K562 (cell line): ENCODE data around the gene EME1. TPM values are rescaled to one million over a fixed set of nuclear protein-coding genes. Genes with fewer than 3 reads are reported as not detected.

ENCODE experiments used
- ATAC-seq: fragments of 200-7000 bp; cut with Tn5 transposase; 3 replicates; pipeline ENCODE4 v1.9.1; 2020; ENCODE audit warnings: moderate library complexity
- BruUV-seq: library from RNA; stranded (reverse); fragments of 400-500 nt; replicated peaks from 2 replicates; lab custom pipeline; 2021; lab: Mats Ljungman, UMichigan
- CTCF ChIA-PET: fragments of 300-600 bp; formaldehyde crosslinking; extraction: SDS; loops from one replicate; lab custom pipeline; 2021; ENCODE audit warnings: low intra/inter-chr PET ratio; lab: Yijun Ruan, JAX
- POLR2A ChIA-PET: fragments of 300-600, 350-650 bp; sonication (Branson Sonifier 250); formaldehyde crosslinking; extraction: SDS; loops from one replicate; lab custom pipeline; 2021; ENCODE audit warnings: antibody characterized with exemption, inconsistent platforms; lab: Yijun Ruan, JAX
- DNase-seq, 4 experiments: peaks; one replicate each; pipeline versions ENCODE4 v3.0.0 to v3.0.0-alpha.2; 2011 to 2018; ENCODE audit warnings: low spot score in 3 of 4, mixed read lengths in 3 of 4; ENCODE audit errors: extremely low read depth in 1 of 4
- FAIRE-seq: peaks from 2 replicates; lab custom pipeline; 2011; peaks lifted over from hg19 to GRCh38; lab: Jason Lieb, UNC
- H2AFZ ChIP-seq: 2 replicates; pipeline ENCODE4 v1.6.0; 2011; ENCODE audit warnings: low read depth, low read length, control low read depth, inconsistent platforms
- H3K27ac ChIP-seq: fragments of 200-600 bp; 3 replicates; pipeline ENCODE4 v1.8.0; 2011; ENCODE audit warnings: low read depth, mild to moderate bottlenecking, control low read depth, inconsistent platforms, low read length, moderate library complexity, mixed read lengths; ENCODE audit errors: extremely low read depth
- H3K27me3 ChIP-seq, 2 experiments: fragments of 300-600 bp in 1 of 2; 2 replicates in 1 of 2; 3 replicates in 1 of 2; pipeline versions ENCODE4 v1.6.0 to v1.8.0; 2011; ENCODE audit warnings: inconsistent platforms in 2 of 2, low read length in 2 of 2, mild to moderate bottlenecking in 1 of 2, mixed read lengths in 1 of 2, moderate library complexity in 1 of 2; ENCODE audit not compliant: control insufficient read depth in 2 of 2, insufficient read depth in 2 of 2
- H3K36me3 ChIP-seq: fragments of 300-600 bp; 3 replicates; pipeline ENCODE4 v1.8.0; 2011; ENCODE audit warnings: mild to moderate bottlenecking, low read length, inconsistent platforms; ENCODE audit not compliant: control insufficient read depth, insufficient read depth
- H3K4me1 ChIP-seq, 2 experiments: fragments of 200-600 bp in 1 of 2; replicated peaks in 1 of 2; 2 replicates in 1 of 2; 3 replicates in 1 of 2; pipeline versions ENCODE4 v1.5.1 to v1.8.0; 2011; ENCODE audit warnings: inconsistent platforms in 2 of 2, low read length in 2 of 2, mild to moderate bottlenecking in 1 of 2, mixed read lengths in 1 of 2, moderate library complexity in 1 of 2; ENCODE audit not compliant: control insufficient read depth in 2 of 2, insufficient read depth in 2 of 2
- H3K4me2 ChIP-seq: 2 replicates; pipeline ENCODE4 v1.6.1; 2011; ENCODE audit warnings: low read length, control low read depth, inconsistent platforms, mixed read lengths; ENCODE audit not compliant: insufficient read depth
- H3K4me3 ChIP-seq: fragments of 200-600 bp; sonication (generic), shearing (Covaris generic); 2 replicates; pipeline ENCODE4 v1.5.1; 2016; ENCODE audit warnings: control low read depth, inconsistent platforms
- H3K79me2 ChIP-seq: fragments of 200-600 bp; 3 replicates; pipeline ENCODE4 v1.8.0; 2011; ENCODE audit warnings: low read length, inconsistent platforms; ENCODE audit not compliant: control insufficient read depth, insufficient read depth
- H3K9ac ChIP-seq, 2 experiments: 2 replicates each; pipeline versions ENCODE4 v1.6.0 to v1.6.1; 2011; ENCODE audit warnings: low read depth in 2 of 2, low read length in 2 of 2, control low read depth in 1 of 2, inconsistent platforms in 1 of 2, mild to moderate bottlenecking in 1 of 2, mixed read lengths in 1 of 2; ENCODE audit not compliant: insufficient read depth in 1 of 2
- H3K9me1 ChIP-seq: one replicate; pipeline ENCODE4 v1.6.0; 2011; ENCODE audit warnings: inconsistent platforms, mild to moderate bottlenecking, low read length, moderate library complexity; ENCODE audit not compliant: control insufficient read depth, insufficient read depth
- H3K9me3 ChIP-seq: replicated peaks from 2 replicates; pipeline ENCODE4 v1.5.1; 2011; ENCODE audit warnings: low read depth, low read length, inconsistent platforms; ENCODE audit not compliant: control insufficient read depth, insufficient read depth
- H4K20me1 ChIP-seq: replicated peaks from 2 replicates; pipeline ENCODE4 v1.6.1; 2011; ENCODE audit warnings: low read length, inconsistent platforms, mixed read lengths; ENCODE audit not compliant: control insufficient read depth, insufficient read depth
- C11orf30 ChIP-seq: fragments of 450-650 bp; IDR thresholded peaks from 2 replicates; pipeline ENCODE4 v1.6.1; 2016; ENCODE audit warnings: low read depth, mild to moderate bottlenecking
- CCNT2 ChIP-seq: IDR thresholded peaks from 2 replicates; pipeline ENCODE4 v1.6.1; 2011; ENCODE audit warnings: borderline replicate concordance, low read depth, mild to moderate bottlenecking, moderate library complexity, mixed read lengths, low read length; ENCODE audit not compliant: insufficient read length; ENCODE audit errors: extremely low read depth
- CHD4 ChIP-seq: fragments of 200-600 bp; sonication (generic); IDR thresholded peaks from 3 replicates; pipeline ENCODE4 v1.6.1; 2012; ENCODE audit warnings: low read depth, mild to moderate bottlenecking, mixed read lengths, low read length, inconsistent platforms; ENCODE audit not compliant: insufficient read depth, insufficient replicate concordance, poor library complexity, severe bottlenecking
- KAT2B ChIP-seq: IDR thresholded peaks from one replicate; pipeline ENCODE4 v1.6.1; 2012; ENCODE audit warnings: low read depth, mild to moderate bottlenecking, control low read depth, inconsistent platforms, low read length, moderate library complexity
- NCOA4 ChIP-seq: fragments of 450-650 bp; IDR thresholded peaks from 2 replicates; pipeline ENCODE4 v1.6.1; 2018; ENCODE audit warnings: mild to moderate bottlenecking; ENCODE audit not compliant: partially characterized antibody
- NEUROD1 ChIP-seq: fragments of 150-350 bp; IDR thresholded peaks from 2 replicates; pipeline ENCODE4 v1.6.1; 2014; ENCODE audit warnings: borderline replicate concordance, low read length, low read depth; ENCODE audit not compliant: partially characterized antibody
- PML ChIP-seq: IDR thresholded peaks from 2 replicates; pipeline ENCODE4 v1.6.1; 2012; ENCODE audit warnings: low read length, inconsistent platforms
- TSC22D4 ChIP-seq: fragments of 450-650 bp; IDR thresholded peaks from 2 replicates; pipeline ENCODE4 v1.6.1; 2016; ENCODE audit warnings: missing genetic modification characterization, missing biosample characterization, control low read depth
- ZBTB12 ChIP-seq: fragments of 250-450 bp; sonication (Bioruptor Pico); IDR thresholded peaks from 2 replicates; pipeline ENCODE4 v1.4.0; 2020
- ZBTB17 ChIP-seq: fragments of 450-650 bp; formaldehyde crosslinking; IDR thresholded peaks from 2 replicates; pipeline ENCODE4 v1.4.0; 2020; ENCODE audit warnings: mild to moderate bottlenecking
- ZNF512 ChIP-seq: IDR thresholded peaks from 2 replicates; pipeline ENCODE4 v1.6.1; 2016; ENCODE audit warnings: missing genetic modification characterization, missing compliant biosample characterization
- ZNF695 ChIP-seq: fragments of 450-650 bp; formaldehyde crosslinking; IDR thresholded peaks from 2 replicates; pipeline ENCODE4 v1.4.0; 2020; ENCODE audit warnings: mild to moderate bottlenecking, moderate library complexity
- ZNF77 ChIP-seq: fragments of 250-450 bp; sonication (Bioruptor Pico); IDR thresholded peaks from 2 replicates; pipeline ENCODE4 v1.5.0; 2020
- WGBS: fragments of 100-300 bp; shearing (Covaris generic); methylation state at CpG from one replicate; pipeline ENCODE4 v1.1.6; 2016; ENCODE audit warnings: low coverage, mixed read lengths; ENCODE audit not compliant: insufficient coverage; ENCODE audit errors: missing lambda C conversion rate; 5-methylcytosine and 5-hydroxymethylcytosine counted together
- in situ Hi-C: fragments of 300-500 bp; cut with MboI; formaldehyde crosslinking; loops from 4 replicates; pipeline ENCODE4 v1.15.0; 2018; ENCODE audit warnings: inconsistent platforms, mixed read lengths
- intact Hi-C: fragments of 100-400 bp; cut with micrococcal nuclease; formaldehyde crosslinking; loops from 2 replicates; pipeline ENCODE4 v1.14.2; 2022
- polyA plus RNA-seq, 8 experiments: library from polyadenylated mRNA; depleted of rRNA in 4 of 8; stranded (reverse) in 5 of 8; unstranded in 3 of 8; fragments of >200 nt; fragmentation: Nextera tagmentation in 2 of 8; fragmentation: Illumina TruSeq in 1 of 8; extraction: Ambion mirVana in 2 of 8; extraction: Trizol in 1 of 8; gene quantifications; 2 replicates each; pipeline versions ENCODE4 v1.2.1 to v1.2.3, GENCODE V29; 2011 to 2014; ENCODE audit warnings: inconsistent platforms in 1 of 8, missing spikeins in 1 of 8
- total RNA-seq, 7 experiments: library from RNA; depleted of rRNA in 6 of 7; stranded (reverse); fragments of >200 nt in 6 of 7; fragmentation: Illumina TruSeq in 2 of 7; extraction: Trizol in 2 of 7; gene quantifications; 2 replicates each; pipeline versions ENCODE4 v1.2.1 to v1.2.3, GENCODE V29; 2011 to 2021; ENCODE audit warnings: low replicate concordance in 1 of 7
- TF ChIP-seq, protein P1 (sequence below): fragments of 450-650 bp; formaldehyde crosslinking; IDR thresholded peaks from 2 replicates; pipeline ENCODE4 v1.4.0; 2022; ENCODE audit warnings: missing genetic modification characterization
- TF ChIP-seq, protein P2 (sequence below): fragments of 450-650 bp; conservative IDR thresholded peaks from 2 replicates; pipeline ENCODE4 v1.6.1; 2016; ENCODE audit warnings: missing genetic modification characterization, low read depth, mild to moderate bottlenecking, missing compliant biosample characterization, moderate library complexity

The EME1 gene
- total and polyA plus RNA-seq, 9 of the 15 experiments (the other 6 are each of a cell fraction or from before 2014, with no cell fraction given), result 14.6 to 44.1 (median 24.0) TPM

GRCh38 chr17:50345432-50346312 lies 27.4 kb upstream of the EME1 start, which contains the start of gene XYLT2:
Gene XYLT2, plus strand, starts transcription at chr17:50346126. Its CDS starts 15 bp downstream, at chr17:50346141.
- H3K4me2 ChIP-seq, result peak within 1 kb of the TSS; percentile 90
- 5% methylated on average over 53 of the region's 87 CpGs for WGBS
- DNase-seq (peak; percentile 91 to 97 (median 97)), FAIRE-seq (no peak), ATAC-seq (peak; percentile 94)
- intact Hi-C loops, result no loop called here
- H2AFZ ChIP-seq, result peak within 1 kb of the TSS; percentile 99
- ChIA-PET POLR2A (interaction anchor here (0.6 to 1.2 kb wide), 7 partner anchors 10 to 231 kb away, joined by 3 to 6 read pairs (median 4); no protein-coding TSS in a partner anchor), CTCF (no interaction called here)
- no peaks in the 10 kb centered on the region; the same call in 1 of the 2 replicates for H4K20me1 ChIP-seq
- peaks cover 18% of the 10 kb centered on the region for H3K79me2 ChIP-seq
- H3K9me1 ChIP-seq, result peaks cover 3% of the 10 kb centered on the region
- H3K9me3 ChIP-seq, result peaks cover 6% of the 10 kb centered on the region
- in situ Hi-C loops, result no loop called here
- no peaks in the 10 kb centered on the region for H3K36me3 ChIP-seq
- TSS peak; percentile 76 for BruUV-seq
- H3K9ac ChIP-seq, result peak within 1 kb of the TSS; percentile 65 to 94
- H3K27me3 ChIP-seq, result no peaks in the 10 kb centered on the region
- peaks cover 8 to 29% of the 10 kb centered on the region in 2 experiments; a peak in 4 of 5 replicates for H3K4me1 ChIP-seq
- H3K27ac ChIP-seq, result peak within 1 kb of the TSS; percentile 66
- peak within 1 kb of the TSS; percentile 81 for H3K4me3 ChIP-seq
- TF ChIP-seq ZNF77, result no peak
- TF ChIP-seq, protein P1, sequence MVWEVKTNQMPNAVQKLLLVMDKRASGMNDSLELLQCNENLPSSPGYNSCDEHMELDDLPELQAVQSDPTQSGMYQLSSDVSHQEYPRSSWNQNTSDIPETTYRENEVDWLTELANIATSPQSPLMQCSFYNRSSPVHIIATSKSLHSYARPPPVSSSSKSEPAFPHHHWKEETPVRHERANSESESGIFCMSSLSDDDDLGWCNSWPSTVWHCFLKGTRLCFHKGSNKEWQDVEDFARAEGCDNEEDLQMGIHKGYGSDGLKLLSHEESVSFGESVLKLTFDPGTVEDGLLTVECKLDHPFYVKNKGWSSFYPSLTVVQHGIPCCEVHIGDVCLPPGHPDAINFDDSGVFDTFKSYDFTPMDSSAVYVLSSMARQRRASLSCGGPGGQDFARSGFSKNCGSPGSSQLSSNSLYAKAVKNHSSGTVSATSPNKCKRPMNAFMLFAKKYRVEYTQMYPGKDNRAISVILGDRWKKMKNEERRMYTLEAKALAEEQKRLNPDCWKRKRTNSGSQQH (CRISPR knock-in tag), result no peak
- TF ChIP-seq ZNF512 (tag), result no peak
- TF ChIP-seq CCNT2, result no peak
- TF ChIP-seq ZBTB17 (CRISPR knock-in tag), result no peak
- TF ChIP-seq TSC22D4 (tag), result no peak
- no peak for TF ChIP-seq ZBTB12 (CRISPR knock-in tag)
- no peak for TF ChIP-seq NCOA4
- TF ChIP-seq NEUROD1, result no peak
- TF ChIP-seq PML, result no peak
- TF ChIP-seq CHD4, result no peak
- TF ChIP-seq, protein P2, sequence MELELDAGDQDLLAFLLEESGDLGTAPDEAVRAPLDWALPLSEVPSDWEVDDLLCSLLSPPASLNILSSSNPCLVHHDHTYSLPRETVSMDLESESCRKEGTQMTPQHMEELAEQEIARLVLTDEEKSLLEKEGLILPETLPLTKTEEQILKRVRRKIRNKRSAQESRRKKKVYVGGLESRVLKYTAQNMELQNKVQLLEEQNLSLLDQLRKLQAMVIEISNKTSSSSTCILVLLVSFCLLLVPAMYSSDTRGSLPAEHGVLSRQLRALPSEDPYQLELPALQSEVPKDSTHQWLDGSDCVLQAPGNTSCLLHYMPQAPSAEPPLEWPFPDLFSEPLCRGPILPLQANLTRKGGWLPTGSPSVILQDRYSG (tag), result no peak
- no peak for TF ChIP-seq C11orf30
- TF ChIP-seq ZNF695, result no peak
- TF ChIP-seq KAT2B, result no peak
